Stimulated activated CD8-positive, alpha-beta memory T cell treated with anti-CD3 and anti-CD28 coated beads, Interleukin-7, amount 100 ng/mL, for 1 hour (primary cell): ENCODE results near the gene CREBBP.

ENCODE experiments used
- DNase-seq, 2 donors: peaks; one replicate each; pipeline ENCODE4 v3.0.0-alpha.2; 2020; ENCODE audit warnings: low read depth in 2 of 2

CREBBP gene

DNA sequence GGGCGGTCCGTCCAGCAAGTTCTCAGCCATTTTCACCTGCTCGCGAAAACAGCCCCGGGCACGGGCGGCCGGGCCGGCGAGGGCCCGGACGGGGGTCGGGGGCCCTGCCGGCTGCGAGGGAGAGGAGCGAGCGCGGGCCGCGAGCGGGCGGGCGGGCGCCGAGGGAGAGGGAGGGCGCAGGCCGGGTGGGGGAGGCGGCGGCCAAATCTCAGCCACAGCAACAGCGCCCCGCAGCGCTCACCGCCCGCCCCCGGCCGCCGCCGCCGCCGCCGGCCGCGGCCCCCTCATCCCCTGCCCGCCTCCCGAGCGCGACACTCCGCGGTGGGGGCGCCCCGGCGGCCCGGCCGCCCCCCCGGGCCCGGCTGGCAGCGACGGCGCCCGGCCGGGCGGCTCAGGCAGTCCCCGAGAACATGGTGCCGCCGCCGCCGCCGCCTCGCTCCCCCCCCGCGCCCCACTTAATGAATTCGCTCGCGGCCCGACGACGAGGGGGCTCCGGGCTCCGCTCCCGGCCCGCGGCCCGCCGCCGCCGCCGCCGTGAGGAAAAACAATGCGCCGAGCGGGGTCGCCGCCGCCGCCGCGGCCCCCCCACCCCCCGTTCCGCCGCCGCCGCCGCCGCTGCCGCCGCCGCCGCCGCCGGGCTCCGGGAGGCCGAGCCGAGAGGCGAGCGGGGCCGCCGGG is 487 bp downstream of the CREBBP start:
- peak; percentile 38 to 50 for DNase-seq

GRCh38 chr16:3879258-3879886 is 1.1 kb downstream of the CREBBP start:
- DNase-seq = no peak

- no peak for DNase-seq
Observed at GRCh38 chr16:3878610-3879009, 1.9 kb downstream of the CREBBP start.

DNA sequence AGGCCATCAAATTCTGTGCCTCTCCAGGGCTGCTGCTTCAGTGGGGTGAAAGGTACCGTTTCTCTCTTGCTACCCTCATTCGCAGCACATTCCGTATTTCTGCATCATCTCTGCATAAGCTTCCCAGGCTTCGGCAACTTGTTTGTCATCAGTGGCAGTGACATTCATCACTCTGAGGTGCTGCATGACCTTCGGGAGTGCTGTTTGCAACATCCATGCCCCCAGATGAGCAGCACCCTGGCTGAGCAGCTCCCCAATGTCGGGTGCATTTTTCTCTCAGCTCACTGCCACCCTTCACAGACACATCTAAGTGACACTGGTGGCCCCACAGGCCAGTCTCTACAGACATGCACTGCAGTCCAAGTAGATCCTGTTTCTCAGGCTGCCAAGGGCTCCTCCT is 3.8 kb downstream of the CREBBP start:
- DNase-seq = no peak

DNA sequence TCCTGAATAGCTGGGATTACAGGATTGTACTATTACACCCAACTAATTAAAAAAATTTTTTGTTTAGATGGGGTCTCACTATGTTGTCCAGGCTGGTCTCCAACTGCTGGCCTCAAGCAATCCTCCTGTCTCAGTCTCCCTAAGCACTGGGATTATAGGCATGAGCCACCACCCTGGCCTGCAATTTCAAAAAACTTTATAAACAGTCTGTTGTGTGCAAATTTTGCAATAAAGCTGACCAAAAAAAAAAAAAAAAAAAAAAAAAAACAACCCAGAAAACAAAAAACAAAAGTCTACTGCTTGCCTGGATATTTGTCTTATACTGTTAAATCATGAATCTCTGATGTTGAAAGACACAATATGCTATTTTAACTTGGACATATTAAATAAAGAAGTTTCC is 4.4 kb downstream of the CREBBP start:
- DNase-seq = no peak

DNA sequence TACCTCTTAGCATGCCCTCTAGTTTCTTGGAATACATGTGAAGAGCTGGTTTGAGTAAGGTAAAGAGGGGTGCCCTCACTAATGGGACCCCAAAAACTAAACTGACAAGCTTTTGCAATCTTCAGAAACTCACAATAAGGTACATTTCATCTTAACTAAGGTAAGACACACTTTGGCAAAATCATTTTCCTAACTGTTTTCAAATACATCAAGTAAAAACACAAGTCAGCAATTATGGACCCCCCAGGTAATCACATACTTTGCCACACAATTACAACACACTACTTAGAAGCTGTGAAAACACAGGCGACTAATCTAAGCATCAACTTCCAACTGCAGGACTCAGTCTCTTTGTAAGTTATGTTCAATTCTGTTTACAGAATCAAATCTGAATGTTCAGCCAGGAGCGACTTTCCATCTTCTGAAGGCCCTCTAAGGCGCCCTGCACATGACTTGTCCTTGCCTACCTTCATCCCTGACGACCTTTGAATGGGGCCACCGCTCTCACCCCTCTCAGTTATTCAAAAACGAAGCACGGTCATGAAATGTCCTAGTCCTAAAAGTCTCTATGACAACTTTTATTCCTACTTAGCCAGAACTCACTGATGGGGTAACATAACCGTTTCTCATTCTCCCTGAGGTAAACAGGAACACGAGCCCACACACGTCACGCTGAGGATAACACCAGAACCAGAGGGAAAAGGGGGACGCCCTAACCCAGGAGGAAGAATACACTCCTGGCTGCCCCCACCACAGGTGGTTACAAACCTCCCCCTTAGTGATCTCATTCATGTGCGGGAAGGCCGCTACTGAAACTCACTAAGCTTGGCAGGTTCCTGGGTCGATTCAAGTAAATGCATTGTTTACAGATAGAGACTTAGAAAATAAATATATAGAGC is 5.5 kb downstream of the CREBBP start:
- no peak for DNase-seq

- no peak for DNase-seq
Observed at GRCh38 chr16:3874242-3874641, 6.3 kb downstream of the CREBBP start.

- DNase-seq = no peak
Observed at GRCh38 chr16:3873482-3874173, 6.9 kb downstream of the CREBBP start.

DNA sequence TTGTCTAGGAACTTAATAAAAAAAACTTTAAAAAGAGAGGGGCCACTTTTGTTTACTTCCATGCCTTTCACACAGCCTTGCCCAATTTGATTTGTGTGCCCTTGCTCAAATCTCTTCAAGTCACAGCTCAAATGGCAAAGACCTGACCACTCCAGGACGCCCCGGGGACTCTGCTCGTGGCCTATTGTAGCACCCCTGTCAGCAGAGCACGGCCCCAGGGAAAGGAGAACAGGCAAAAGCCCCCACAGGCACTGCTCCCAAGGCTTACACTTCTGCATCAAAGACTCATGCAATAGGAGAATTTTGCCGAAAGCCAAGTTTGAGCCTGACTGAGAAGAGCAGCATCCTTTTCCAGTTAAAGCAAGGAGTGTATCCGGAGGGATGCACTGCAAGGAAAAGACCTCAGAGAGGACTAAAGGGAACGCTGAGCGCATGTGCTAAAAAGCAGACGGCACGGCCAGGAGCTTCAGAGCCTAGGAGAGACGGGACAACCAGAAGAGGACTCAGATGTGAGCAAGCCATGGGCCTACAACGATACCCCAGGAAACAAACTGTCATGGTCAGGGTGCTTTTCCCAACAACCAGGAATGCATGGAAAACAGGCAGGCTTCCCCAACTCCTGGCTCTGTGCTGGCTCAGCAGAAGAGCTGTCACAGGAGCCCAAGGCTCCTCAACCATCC is 8.2 kb downstream of the CREBBP start:
- no peak for DNase-seq

GRCh38 chr16:3868967-3869366 is 11.5 kb downstream of the CREBBP start:
- no peak for DNase-seq

- no peak for DNase-seq
Observed at GRCh38 chr16:3868556-3868955, 12.0 kb downstream of the CREBBP start.

DNA sequence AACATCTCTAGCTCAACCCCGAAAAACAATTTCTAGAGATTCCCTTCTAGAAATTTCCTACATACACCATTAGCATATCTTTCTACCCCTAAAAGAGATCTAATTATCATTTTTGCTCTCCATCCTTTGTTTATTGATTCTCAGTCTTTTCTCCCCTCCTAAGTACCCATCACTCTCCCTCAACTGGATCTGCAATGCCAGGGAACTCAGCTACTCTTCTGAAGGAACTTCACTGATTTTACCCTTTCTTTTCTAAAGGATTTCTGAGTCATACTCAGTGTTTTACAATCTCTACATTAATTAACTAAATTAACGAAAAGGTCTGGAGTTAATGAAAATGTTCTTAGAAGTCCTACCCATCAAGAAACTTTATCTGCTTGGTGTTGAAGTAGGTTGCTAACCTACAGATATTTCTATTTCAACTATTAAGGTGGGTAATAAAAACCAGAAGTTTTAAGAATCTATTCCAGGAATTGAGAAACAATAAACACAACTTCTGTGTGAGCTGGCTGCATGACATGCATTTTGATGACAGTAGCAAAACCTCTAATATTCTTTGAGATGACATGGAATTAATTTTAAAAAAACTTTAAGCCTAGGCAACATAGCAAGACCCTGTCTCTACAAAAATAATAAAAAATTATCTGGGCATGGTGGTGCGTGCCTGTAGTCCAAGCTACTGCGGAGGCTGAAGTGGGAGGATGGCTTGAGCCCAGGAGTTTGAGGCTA is 13.6 kb downstream of the CREBBP start:
- DNase-seq = no peak

GRCh38 chr16:3865241-3865640 is 15.3 kb downstream of the CREBBP start:
- DNase-seq = no peak

DNA sequence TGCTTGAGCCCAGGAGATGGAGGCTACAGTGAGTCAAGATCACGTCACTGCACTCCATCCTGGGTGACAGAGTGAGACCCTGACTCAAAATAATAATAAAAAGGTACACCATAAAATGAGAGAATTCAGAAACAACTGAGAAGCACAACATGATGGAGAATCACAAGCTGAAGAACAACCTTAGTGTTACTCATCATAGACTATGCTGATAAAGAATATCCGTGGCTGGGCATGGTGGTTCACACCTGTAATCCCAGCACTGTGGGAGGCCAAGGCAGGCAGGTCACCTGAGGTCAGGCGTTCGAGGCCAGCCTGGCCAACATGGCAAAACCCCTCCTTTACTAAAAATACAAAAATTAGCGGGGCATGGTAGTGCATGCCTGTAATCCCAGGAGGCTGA is 16.0 kb downstream of the CREBBP start:
- DNase-seq = no peak

GRCh38 chr16:3863587-3863986 is 16.9 kb downstream of the CREBBP start:
- DNase-seq = no peak

- no peak for DNase-seq
Observed at GRCh38 chr16:3861808-3862451, 18.6 kb downstream of the CREBBP start.

GRCh38 chr16:3859889-3860288 is 20.6 kb downstream of the CREBBP start:
- no peak for DNase-seq

- DNase-seq = no peak
Observed at GRCh38 chr16:3858801-3859200, 21.7 kb downstream of the CREBBP start.

DNA sequence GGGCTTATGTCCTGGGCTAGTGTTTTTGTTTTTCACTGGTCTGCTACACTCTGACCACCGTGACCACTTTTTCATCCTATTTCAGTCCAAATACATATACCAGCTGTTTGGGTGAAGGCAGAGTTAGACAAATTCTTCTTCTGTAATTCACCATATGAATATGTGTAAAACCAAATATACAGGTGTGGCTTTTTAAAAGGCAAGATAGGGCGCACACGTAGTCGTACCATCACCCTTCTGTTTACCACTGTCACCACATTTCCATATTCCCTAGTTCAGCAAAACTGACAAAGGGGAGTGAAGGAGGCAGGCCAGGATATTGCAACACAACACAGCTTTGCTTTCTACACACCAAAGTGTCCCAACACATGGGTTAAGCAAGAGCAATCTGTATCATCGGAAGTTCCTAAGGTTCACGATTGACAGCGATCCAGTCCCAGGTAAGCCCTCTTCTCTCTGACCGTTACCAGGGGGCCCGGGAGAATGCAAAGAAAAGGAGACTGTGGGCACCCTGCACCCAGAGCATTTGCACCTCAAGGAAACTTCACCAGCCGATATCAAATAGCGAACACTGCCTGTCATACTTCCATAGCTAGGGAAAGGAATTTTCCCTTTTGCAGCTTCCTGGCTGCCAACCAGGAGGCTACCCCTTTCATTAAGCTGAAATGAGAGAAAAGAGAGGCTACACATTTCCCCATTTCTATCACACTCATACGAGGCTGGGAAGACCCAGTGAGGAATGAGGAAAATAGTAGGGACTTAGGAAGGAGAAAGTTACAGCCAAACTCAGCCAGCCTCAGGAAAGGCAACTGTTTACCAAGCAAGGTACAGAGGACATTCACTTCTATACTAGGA is 23.1 kb downstream of the CREBBP start:
- DNase-seq = no peak
